Ectodermal cell (in vitro differentiated cells): Measurements from ENCODE around the gene TFAP2E.

ENCODE experiments used
- H3K27ac ChIP-seq: 2 replicates; pipeline ENCODE4 v1.7.0; 2013; ENCODE audit warnings: mild to moderate bottlenecking, low read depth, low read length; ENCODE audit not compliant: insufficient read depth, poor library complexity, severe bottlenecking
- H3K27me3 ChIP-seq: 2 replicates; pipeline ENCODE4 v1.7.0; 2013; ENCODE audit warnings: mild to moderate bottlenecking, low read length; ENCODE audit not compliant: insufficient read depth, control insufficient read depth, poor library complexity, severe bottlenecking
- H3K36me3 ChIP-seq: one replicate; pipeline ENCODE4 v1.7.0; 2013; ENCODE audit warnings: low read length; ENCODE audit not compliant: control insufficient read depth, insufficient read depth
- H3K4me1 ChIP-seq: one replicate; pipeline ENCODE4 v1.7.0; 2013; ENCODE audit warnings: low read length; ENCODE audit not compliant: control insufficient read depth, insufficient read depth
- H3K4me3 ChIP-seq: 2 replicates; pipeline ENCODE4 v1.7.0; 2013; ENCODE audit warnings: low read depth, low read length, control low read depth; ENCODE audit not compliant: insufficient read depth
- H3K9me3 ChIP-seq: 2 replicates; pipeline ENCODE4 v1.7.0; 2013; ENCODE audit warnings: mild to moderate bottlenecking, low read length, moderate library complexity; ENCODE audit not compliant: control insufficient read depth
- WGBS, 2 experiments: methylation state at CpG; one replicate each; pipeline ENCODE4 v1.1.7; 2013; ENCODE audit warnings: missing lambda C conversion rate in 2 of 2; 5-methylcytosine and 5-hydroxymethylcytosine counted together

TFAP2E gene

GRCh38 chr1:35557118-35557610 is 15.9 kb upstream of the TFAP2E start, which contains the start of gene KIAA0319L:
TSS of gene KIAA0319L (minus strand) at chr1:35557403. CDS start at chr1:35554491, 2,912 bp downstream.
- Histone ChIP-seq H3K36me3 (peaks cover 15% of the 10 kb centered on the region), H3K4me3 (peak within 1 kb of the TSS; percentile 91), H3K9me3 (no peaks in the 10 kb centered on the region), H3K27me3 (no peaks in the 10 kb centered on the region), H3K4me1 (peaks cover 13% of the 10 kb centered on the region), H3K27ac (peak within 1 kb of the TSS; percentile 90)
- 0% methylated on average over 36 to 39 of the region's 39 CpGs for WGBS, 2 experiments

GRCh38 chr1:35557611-35558373 is 15.3 kb upstream of the TFAP2E start, which contains the start of gene NCDN:
TSS of gene NCDN (plus strand) at chr1:35557799. CDS start at chr1:35558191, 392 bp downstream.
- Histone ChIP-seq H3K27ac (peak within 1 kb of the TSS; percentile 90), H3K27me3 (no peaks in the 10 kb centered on the region), H3K4me1 (peaks cover 13% of the 10 kb centered on the region), H3K9me3 (no peaks in the 10 kb centered on the region), H3K36me3 (peaks cover 21% of the 10 kb centered on the region), H3K4me3 (peak within 1 kb of the TSS; percentile 91)
- WGBS, 2 experiments: 0% methylated on average over 58 of the region's 58 CpGs

- Histone ChIP-seq H3K4me3 (peak overlapping the region; percentile 91), H3K4me1 (peaks cover 13% of the 10 kb centered on the region), H3K27ac (peak overlapping the region; percentile 90), H3K9me3 (no peaks in the 10 kb centered on the region), H3K27me3 (no peaks in the 10 kb centered on the region), H3K36me3 (peaks cover 15% of the 10 kb centered on the region)
- WGBS, 2 experiments: 21% methylated on average over 26 of the region's 26 CpGs
Observed at GRCh38 chr1:35558374-35559316, 14.5 kb upstream of the TFAP2E start.

GRCh38 chr1:35559317-35559944 is 13.7 kb upstream of the TFAP2E start:
- 91 to 93% methylated on average over 7 of the region's 7 CpGs for WGBS, 2 experiments
- no peaks in the 10 kb centered on the region for H3K9me3 ChIP-seq
- no peak overlapping the region for H3K4me3 ChIP-seq
- peaks cover 10% of the 10 kb centered on the region for H3K4me1 ChIP-seq
- peaks cover 12% of the 10 kb centered on the region for H3K36me3 ChIP-seq
- H3K27ac ChIP-seq: no peak overlapping the region
- no peaks in the 10 kb centered on the region for H3K27me3 ChIP-seq

- 95% methylated on average over 44 of the region's 44 CpGs for WGBS, 2 experiments
- H3K36me3 ChIP-seq: peaks cover 12% of the 10 kb centered on the region
- no peaks in the 10 kb centered on the region for H3K9me3 ChIP-seq
- H3K4me1 ChIP-seq: peaks cover 2% of the 10 kb centered on the region
- no peak overlapping the region for H3K27ac ChIP-seq
- H3K4me3 ChIP-seq: no peak overlapping the region
- H3K27me3 ChIP-seq: no peaks in the 10 kb centered on the region
Observed at GRCh38 chr1:35560256-35561225, 12.6 kb upstream of the TFAP2E start.

GRCh38 chr1:35561297-35561971 is 11.7 kb upstream of the TFAP2E start:
- Histone ChIP-seq H3K27ac (no peak overlapping the region), H3K27me3 (no peaks in the 10 kb centered on the region), H3K4me3 (no peak overlapping the region), H3K36me3 (peaks cover 12% of the 10 kb centered on the region), H3K4me1 (no peaks in the 10 kb centered on the region), H3K9me3 (no peaks in the 10 kb centered on the region)
- 89 to 93% methylated on average over 11 of the region's 11 CpGs for WGBS, 2 experiments

GRCh38 chr1:35561972-35562680 is 11.0 kb upstream of the TFAP2E start:
- Histone ChIP-seq H3K36me3 (peaks cover 12% of the 10 kb centered on the region), H3K9me3 (no peaks in the 10 kb centered on the region), H3K27ac (no peak overlapping the region), H3K4me3 (no peak overlapping the region), H3K27me3 (no peaks in the 10 kb centered on the region), H3K4me1 (no peaks in the 10 kb centered on the region)
- WGBS, 2 experiments: 93 to 95% methylated on average over 15 of the region's 15 CpGs

- peaks cover 12% of the 10 kb centered on the region for H3K36me3 ChIP-seq
- WGBS, 2 experiments: 92 to 95% methylated on average over 12 of the region's 12 CpGs
Observed at GRCh38 chr1:35563166-35563565, 9.9 kb upstream of the TFAP2E start.

More at GRCh38 chr1:35563166-35563565, 9.9 kb upstream of the TFAP2E start:
- H3K4me1 ChIP-seq: no peaks in the 10 kb centered on the region
- H3K9me3 ChIP-seq: no peaks in the 10 kb centered on the region
- no peaks in the 10 kb centered on the region for H3K27me3 ChIP-seq
- H3K4me3 ChIP-seq: no peak overlapping the region
- no peak overlapping the region for H3K27ac ChIP-seq
